ENCODE measurements around the gene TMEM266.

The TMEM266 gene

DNA sequence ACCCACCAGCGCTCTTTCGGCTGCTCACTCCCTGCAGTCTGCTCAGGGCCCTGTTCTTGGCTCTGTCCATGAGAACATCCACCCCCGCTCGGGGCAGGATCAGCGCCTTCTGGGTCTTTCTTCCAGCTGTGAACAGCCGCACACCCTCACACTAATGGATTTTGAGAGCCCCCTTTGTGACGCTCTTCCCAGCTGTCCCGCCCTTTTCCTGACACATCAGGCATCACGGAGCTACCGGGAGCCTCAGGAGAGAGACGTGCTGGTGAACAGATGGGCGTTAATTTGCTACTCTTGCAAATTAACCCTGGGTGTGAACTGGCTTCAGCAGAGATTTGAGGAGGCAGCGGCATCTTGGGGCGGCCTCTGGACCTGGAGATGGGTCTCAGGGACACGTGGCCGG is 113.0 kb downstream of the TMEM266 start:
- TF ChIP-seq, protein P1, sequence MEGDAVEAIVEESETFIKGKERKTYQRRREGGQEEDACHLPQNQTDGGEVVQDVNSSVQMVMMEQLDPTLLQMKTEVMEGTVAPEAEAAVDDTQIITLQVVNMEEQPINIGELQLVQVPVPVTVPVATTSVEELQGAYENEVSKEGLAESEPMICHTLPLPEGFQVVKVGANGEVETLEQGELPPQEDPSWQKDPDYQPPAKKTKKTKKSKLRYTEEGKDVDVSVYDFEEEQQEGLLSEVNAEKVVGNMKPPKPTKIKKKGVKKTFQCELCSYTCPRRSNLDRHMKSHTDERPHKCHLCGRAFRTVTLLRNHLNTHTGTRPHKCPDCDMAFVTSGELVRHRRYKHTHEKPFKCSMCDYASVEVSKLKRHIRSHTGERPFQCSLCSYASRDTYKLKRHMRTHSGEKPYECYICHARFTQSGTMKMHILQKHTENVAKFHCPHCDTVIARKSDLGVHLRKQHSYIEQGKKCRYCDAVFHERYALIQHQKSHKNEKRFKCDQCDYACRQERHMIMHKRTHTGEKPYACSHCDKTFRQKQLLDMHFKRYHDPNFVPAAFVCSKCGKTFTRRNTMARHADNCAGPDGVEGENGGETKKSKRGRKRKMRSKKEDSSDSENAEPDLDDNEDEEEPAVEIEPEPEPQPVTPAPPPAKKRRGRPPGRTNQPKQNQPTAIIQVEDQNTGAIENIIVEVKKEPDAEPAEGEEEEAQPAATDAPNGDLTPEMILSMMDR (IDR thresholded peaks at IDR 0.05), result no peak
- Mint-ChIP-seq H3K9me3 (peaks cover 5% of the 10 kb centered on the region), H3K36me3 (ENCODE audit: low read depth) (no peaks in the 10 kb centered on the region), H3K4me3 (no peak overlapping the region), H3K4me1 (peaks cover 22% of the 10 kb centered on the region), H3K27me3 (ENCODE audit: low read depth, poor library complexity) (peaks cover 13% of the 10 kb centered on the region), H3K27ac (no peak overlapping the region)
- DNase-seq, result no peak

GRCh38 chr15:76173317-76173834 is 113.6 kb downstream of the TMEM266 start:
- Mint-ChIP-seq H3K36me3 (ENCODE audit: low read depth) (no peaks in the 10 kb centered on the region), H3K9me3 (peaks cover 5% of the 10 kb centered on the region), H3K27me3 (ENCODE audit: low read depth, poor library complexity) (peaks cover 13% of the 10 kb centered on the region), H3K4me1 (peaks cover 28% of the 10 kb centered on the region), H3K4me3 (no peak overlapping the region), H3K27ac (no peak overlapping the region)
- no peak for DNase-seq
- TF ChIP-seq, protein P1 (IDR thresholded peaks at IDR 0.05), result no peak

DNA sequence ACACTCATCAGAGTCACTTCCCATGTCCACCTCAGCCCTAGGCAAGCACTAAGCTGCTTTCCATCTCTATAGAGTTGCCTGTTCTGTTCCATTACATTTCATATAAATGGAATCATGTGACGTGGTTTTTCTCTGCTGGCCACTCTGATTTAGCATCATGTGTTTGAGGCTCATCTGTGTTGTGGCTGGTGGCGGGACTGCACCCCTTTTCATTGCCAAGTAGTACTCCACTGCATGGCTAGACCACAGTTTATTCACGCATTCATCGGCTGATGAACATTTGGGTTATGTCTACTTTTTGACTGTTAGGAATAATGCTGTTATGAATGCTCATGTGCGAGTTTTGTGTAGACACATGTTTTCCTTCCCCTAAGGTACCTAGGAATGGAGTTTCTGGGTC is 114.9 kb downstream of the TMEM266 start:
- Mint-ChIP-seq H3K36me3 (ENCODE audit: low read depth) (no peaks in the 10 kb centered on the region), H3K9me3 (peaks cover 5% of the 10 kb centered on the region), H3K27me3 (ENCODE audit: low read depth, poor library complexity) (peaks cover 10% of the 10 kb centered on the region), H3K4me3 (no peak overlapping the region), H3K27ac (no peak overlapping the region), H3K4me1 (peaks cover 24% of the 10 kb centered on the region)
- no peak for DNase-seq
- TF ChIP-seq, protein P1 (IDR thresholded peaks at IDR 0.05), result no peak

DNA sequence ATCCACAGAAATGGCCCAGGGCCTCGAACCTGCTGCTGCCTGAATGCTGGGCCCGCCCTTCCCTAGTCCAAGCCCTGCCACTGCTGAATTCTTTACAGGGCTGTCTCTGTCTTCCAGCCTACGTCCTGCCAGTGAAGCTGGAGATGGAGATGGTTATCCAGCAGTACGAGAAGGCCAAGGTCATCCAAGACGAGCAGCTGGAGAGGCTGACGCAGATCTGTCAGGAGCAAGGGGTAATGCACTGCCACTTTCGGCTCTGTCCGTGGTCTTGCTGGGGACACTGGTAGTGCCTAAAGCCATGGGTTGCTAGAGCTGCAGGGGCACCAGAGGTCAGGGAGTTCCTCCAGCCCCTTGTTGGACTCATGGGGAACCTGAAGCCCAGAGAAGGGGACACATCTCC is 115.7 kb downstream of the TMEM266 start:
- H3K4me1 Mint-ChIP-seq, result peaks cover 24% of the 10 kb centered on the region
- no peaks in the 10 kb centered on the region for H3K36me3 Mint-ChIP-seq (ENCODE audit: low read depth)
- no peak overlapping the region for H3K27ac Mint-ChIP-seq
- DNase-seq, result no peak
- TF ChIP-seq, protein P1 (IDR thresholded peaks at IDR 0.05), result no peak
- peaks cover 5% of the 10 kb centered on the region for H3K9me3 Mint-ChIP-seq
- peaks cover 10% of the 10 kb centered on the region for H3K27me3 Mint-ChIP-seq (ENCODE audit: low read depth, poor library complexity)
- H3K4me3 Mint-ChIP-seq, result no peak overlapping the region

GRCh38 chr15:76176059-76176458 is 116.3 kb downstream of the TMEM266 start:
- Mint-ChIP-seq H3K27me3 (ENCODE audit: low read depth, poor library complexity) (peaks cover 10% of the 10 kb centered on the region), H3K9me3 (peaks cover 5% of the 10 kb centered on the region), H3K4me3 (no peak overlapping the region), H3K27ac (no peak overlapping the region), H3K36me3 (ENCODE audit: low read depth) (no peaks in the 10 kb centered on the region), H3K4me1 (peaks cover 24% of the 10 kb centered on the region)
- no peak for DNase-seq
- TF ChIP-seq, protein P1 (IDR thresholded peaks at IDR 0.05), result no peak

DNA sequence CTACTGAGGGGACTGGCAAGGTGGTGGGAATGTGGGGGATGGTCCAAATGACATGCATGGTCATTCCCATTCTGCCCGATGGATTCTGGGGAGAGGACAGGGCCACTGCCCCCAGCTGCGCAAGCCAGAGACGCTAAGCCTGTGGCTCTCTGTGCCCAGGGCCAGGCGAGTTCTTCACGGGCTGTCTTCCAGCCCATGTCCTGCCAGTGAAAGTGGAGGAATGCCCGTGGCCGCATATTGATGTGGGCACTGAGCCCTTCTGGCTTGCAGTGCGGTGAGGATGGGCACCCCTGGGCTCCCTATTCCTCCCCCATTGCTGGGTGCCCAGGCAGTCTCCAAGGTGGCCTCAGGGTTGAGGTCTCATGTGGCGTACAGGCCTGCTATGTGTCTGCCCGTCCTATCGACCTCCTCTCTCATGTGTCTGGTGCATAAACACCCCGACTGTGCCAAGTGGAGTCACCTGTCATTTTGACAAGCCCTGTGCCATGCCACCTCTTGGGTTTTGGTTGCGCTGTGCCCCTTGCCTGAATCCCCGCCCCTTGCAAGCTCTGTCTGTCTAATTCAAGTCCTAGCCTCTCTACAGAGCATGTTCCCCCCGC is 116.8 kb downstream of the TMEM266 start:
- TF ChIP-seq, protein P1 (IDR thresholded peaks at IDR 0.05), result no peak
- H3K4me3 Mint-ChIP-seq, result no peak overlapping the region
- peaks cover 5% of the 10 kb centered on the region for H3K9me3 Mint-ChIP-seq
- H3K4me1 Mint-ChIP-seq, result peaks cover 24% of the 10 kb centered on the region
- DNase-seq, result no peak
- no peaks in the 10 kb centered on the region for H3K36me3 Mint-ChIP-seq (ENCODE audit: low read depth)
- peaks cover 10% of the 10 kb centered on the region for H3K27me3 Mint-ChIP-seq (ENCODE audit: low read depth, poor library complexity)
- H3K27ac Mint-ChIP-seq, result no peak overlapping the region

All from nephron progenitor cell (in vitro differentiated cells).